ENCODE data around the gene CD74.
A peak's percentile ranks its signal among the peaks of the same experiment; 100 is the strongest.

Gene CD74

GRCh38 chr5:150458802-150459557 lies 46.3 kb upstream of the CD74 start:
- no peak for TF ChIP-seq EZH2phosphoT487 (conservative IDR thresholded peaks at IDR 0.05; ENCODE audit: low read length)
- TF ChIP-seq CTCF (IDR thresholded peaks at IDR 0.05; ENCODE audit: insufficient read depth, low read length, poor library complexity, severe bottlenecking), result peak; percentile 62
- Histone ChIP-seq H3F3A (ENCODE audit: insufficient read depth) (0 out of 2 replicates have a peak, but pooled peaks cover 3% of the 10 kb centered on the region), H3K27me3 (ENCODE audit: low read length) (no peaks in the 10 kb centered on the region), H3K79me2 (ENCODE audit: insufficient read depth, low read length) (no peaks in the 10 kb centered on the region), H3K9ac (ENCODE audit: low read length) (peak overlapping the region; percentile 14; the same call in 1 of the 2 replicates), H3K9me2 (replicated peaks; ENCODE audit: insufficient read depth, low read length) (no peaks in the 10 kb centered on the region), H3K36me3 (ENCODE audit: low read length) (no peaks in the 10 kb centered on the region), H4K20me1 (ENCODE audit: low read depth, low read length) (no peaks in the 10 kb centered on the region), H3K4me3 (ENCODE audit: insufficient read depth, low read length, poor library complexity, severe bottlenecking) (no peak overlapping the region), H3K4me2 (ENCODE audit: low read depth, low read length, poor library complexity, severe bottlenecking) (peak overlapping the region; percentile 55), H3K27ac (ENCODE audit: low read depth, low read length) (no peak overlapping the region), H3K9me3 (ENCODE audit: insufficient read depth, low read length) (no peaks in the 10 kb centered on the region), H2AFZ (ENCODE audit: low read depth, low read length, severe bottlenecking) (peak overlapping the region; percentile 69)

- Histone ChIP-seq H3F3A (ENCODE audit: insufficient read depth) (0 out of 2 replicates have a peak, but pooled peaks cover 3% of the 10 kb centered on the region), H3K27ac (ENCODE audit: low read depth, low read length) (no peak overlapping the region), H3K4me3 (ENCODE audit: insufficient read depth, low read length, poor library complexity, severe bottlenecking) (no peak overlapping the region)
Measured at GRCh38 chr5:150457562-150458240, 45.0 kb upstream of the CD74 start.

GRCh38 chr5:150457121-150457520 lies 44.4 kb upstream of the CD74 start:
- Histone ChIP-seq H3K4me2 (ENCODE audit: low read depth, low read length, poor library complexity, severe bottlenecking) (no peak overlapping the region), H3K27ac (ENCODE audit: low read depth, low read length) (no peak overlapping the region), H3K36me3 (ENCODE audit: low read length) (no peaks in the 10 kb centered on the region), H3K79me2 (ENCODE audit: insufficient read depth, low read length) (no peaks in the 10 kb centered on the region), H3F3A (ENCODE audit: insufficient read depth) (0 out of 2 replicates have a peak, but pooled peaks cover 3% of the 10 kb centered on the region), H3K9me2 (replicated peaks; ENCODE audit: insufficient read depth, low read length) (no peaks in the 10 kb centered on the region), H3K4me3 (ENCODE audit: insufficient read depth, low read length, poor library complexity, severe bottlenecking) (no peak overlapping the region), H2AFZ (ENCODE audit: low read depth, low read length, severe bottlenecking) (no peak overlapping the region), H3K9ac (ENCODE audit: low read length) (0 out of 2 replicates have a peak overlapping the region, but pooled peaks have one; percentile 1), H3K27me3 (ENCODE audit: low read length) (no peaks in the 10 kb centered on the region), H4K20me1 (ENCODE audit: low read depth, low read length) (no peaks in the 10 kb centered on the region), H3K9me3 (ENCODE audit: insufficient read depth, low read length) (no peaks in the 10 kb centered on the region)
- TF ChIP-seq CTCF (IDR thresholded peaks at IDR 0.05; ENCODE audit: insufficient read depth, low read length, poor library complexity, severe bottlenecking) (no peak), EZH2phosphoT487 (conservative IDR thresholded peaks at IDR 0.05; ENCODE audit: low read length) (no peak)

More at GRCh38 chr5:150457562-150458240, 45.0 kb upstream of the CD74 start:
- H3K36me3 ChIP-seq (ENCODE audit: low read length), result no peaks in the 10 kb centered on the region
- no peaks in the 10 kb centered on the region for H3K9me2 ChIP-seq (replicated peaks; ENCODE audit: insufficient read depth, low read length)
- H3K9me3 ChIP-seq (ENCODE audit: insufficient read depth, low read length), result no peaks in the 10 kb centered on the region
- no peaks in the 10 kb centered on the region for H3K27me3 ChIP-seq (ENCODE audit: low read length)
- TF ChIP-seq CTCF (IDR thresholded peaks at IDR 0.05; ENCODE audit: insufficient read depth, low read length, poor library complexity, severe bottlenecking) (no peak), EZH2phosphoT487 (conservative IDR thresholded peaks at IDR 0.05; ENCODE audit: low read length) (no peak)
- H3K4me2 ChIP-seq (ENCODE audit: low read depth, low read length, poor library complexity, severe bottlenecking), result no peak overlapping the region
- no peaks in the 10 kb centered on the region for H3K79me2 ChIP-seq (ENCODE audit: insufficient read depth, low read length)
- no peak overlapping the region for H2AFZ ChIP-seq (ENCODE audit: low read depth, low read length, severe bottlenecking)
- 0 out of 2 replicates have a peak overlapping the region, but pooled peaks have one; percentile 1 for H3K9ac ChIP-seq (ENCODE audit: low read length)
- H4K20me1 ChIP-seq (ENCODE audit: low read depth, low read length), result no peaks in the 10 kb centered on the region

Measured in SU-DHL-6 (cell line).